Measurements from ENCODE around the gene OSCP1. TPM values are rescaled to one million over a fixed set of nuclear protein-coding genes. Genes with fewer than 3 reads are reported as not detected.

Gene OSCP1
- total RNA-seq, 1 experiment from 2014 or later: 3.2 TPM

DNA sequence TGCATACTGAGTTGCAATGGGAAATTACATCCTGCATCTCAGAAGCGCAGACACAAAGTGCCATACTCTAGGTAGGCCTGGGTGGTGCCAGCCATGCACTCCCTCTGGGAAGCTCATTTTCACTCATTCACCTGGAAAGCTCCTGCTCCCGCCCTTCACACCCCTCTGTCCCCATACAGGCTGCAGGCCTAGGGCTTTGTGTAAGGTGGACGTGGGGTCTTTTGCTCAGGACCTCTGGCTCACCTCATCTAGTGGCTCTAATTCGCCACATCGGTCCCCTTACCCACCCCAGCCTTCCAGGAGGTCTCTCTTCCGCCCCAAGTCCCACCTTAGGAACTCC is 13.2 kb upstream of the OSCP1 start:
- peak overlapping the region; percentile 65 for H3K4me2 ChIP-seq (ENCODE audit: insufficient read depth, insufficient read length, low read length)
- no peak overlapping the region for H4K91ac ChIP-seq (ENCODE audit: insufficient read length, low read depth, low read length)
- no peak overlapping the region for H2AK5ac ChIP-seq (ENCODE audit: insufficient read length, low read length)
- H2BK120ac ChIP-seq (ENCODE audit: low read depth, low read length, poor library complexity, severe bottlenecking): no peak overlapping the region
- no peak overlapping the region for H2BK20ac ChIP-seq (ENCODE audit: low read depth, low read length, poor library complexity, severe bottlenecking)
- H3T11ph ChIP-seq (ENCODE audit: low read length): no peak overlapping the region
- no peaks in the 10 kb centered on the region for H3K9me3 ChIP-seq (ENCODE audit: control insufficient read depth, low read depth, low read length)
- H3K14ac ChIP-seq (ENCODE audit: insufficient read depth, low read length): peak overlapping the region; percentile 79
- no peak overlapping the region for H2BK5ac ChIP-seq (ENCODE audit: insufficient read length, low read length)
- H4K8ac ChIP-seq (replicated peaks; ENCODE audit: insufficient read length, low read depth, low read length): no peak overlapping the region
- peak overlapping the region; percentile 89 for H3K9ac ChIP-seq (ENCODE audit: extremely low read depth, insufficient read length, low read length)
- no peak overlapping the region for H3K56ac ChIP-seq (ENCODE audit: insufficient read length, low read depth, low read length)
- H2AFZ ChIP-seq (ENCODE audit: low read length): peak overlapping the region; percentile 25
- no peak for TF ChIP-seq CTCF (conservative IDR thresholded peaks at IDR 0.05)
- H3K27ac ChIP-seq (ENCODE audit: insufficient read length, low read depth, low read length): peak overlapping the region; percentile 57
- Mint-ChIP-seq H3K36me3 (ENCODE audit: insufficient read depth in 1 of 3, low read depth in 3 of 3) (peaks cover 25 to 43% (median 36%) of the 10 kb centered on the region in 3 experiments), H3K4me1 (peaks cover 17 to 25% of the 10 kb centered on the region in 2 experiments), H3K27me3 (ENCODE audit: low read depth) (peaks cover 35% of the 10 kb centered on the region), H3K27ac (peak overlapping the region; percentile 99 to 100 (median 100)), H3K4me3 (peak overlapping the region; percentile 99 to 100), H3K9me3 (no peaks in the 10 kb centered on the region)
- no peak overlapping the region for H2BK15ac ChIP-seq (ENCODE audit: low read depth, low read length)
- no peak for DNase-seq
- H2BK12ac ChIP-seq (ENCODE audit: insufficient read length, low read depth, low read length): no peak overlapping the region
- H3K79me1 ChIP-seq (ENCODE audit: insufficient read depth, low read depth, low read length, poor library complexity, severe bottlenecking): no peaks in the 10 kb centered on the region
- peaks cover 9% of the 10 kb centered on the region for H3K23me2 ChIP-seq (ENCODE audit: insufficient read length, low read depth, low read length, poor library complexity, severe bottlenecking)
- no peak overlapping the region for H3K23ac ChIP-seq (ENCODE audit: insufficient read length, low read depth, low read length)
- no peaks in the 10 kb centered on the region for H4K20me1 ChIP-seq (ENCODE audit: control insufficient read depth, insufficient read depth, insufficient read length)
- peak overlapping the region; percentile 80 for H3K18ac ChIP-seq (ENCODE audit: insufficient read length, low read depth, low read length)
- peak overlapping the region; percentile 26 for H3K4ac ChIP-seq (ENCODE audit: low read depth, low read length)
- H3K27me3 ChIP-seq (ENCODE audit: insufficient read depth, low read length): peaks cover 24% of the 10 kb centered on the region; the same call in 1 of the 2 replicates
- peak overlapping the region; percentile 86 for H4K5ac ChIP-seq (ENCODE audit: insufficient read length, low read depth, low read length)
- no CpG with 5 or more reads among the region's 6 CpGs for WGBS (ENCODE audit: extremely low coverage, insufficient read length, low lambda C conversion rate)
- H3K4me1 ChIP-seq (ENCODE audit: insufficient read depth, low read length): no peaks in the 10 kb centered on the region
- H3K79me2 ChIP-seq (ENCODE audit: insufficient read depth, low read length): no peaks in the 10 kb centered on the region; the same call in 1 of the 2 replicates
